Fibroblast of the conjunctiva (primary cell): ENCODE results near the gene UBE2H.

Experiments used
- DNase-seq: peaks from one replicate; pipeline ENCODE4 v3.0.0-alpha.2; 2010; ENCODE audit warnings: low read depth

UBE2H gene

DNA sequence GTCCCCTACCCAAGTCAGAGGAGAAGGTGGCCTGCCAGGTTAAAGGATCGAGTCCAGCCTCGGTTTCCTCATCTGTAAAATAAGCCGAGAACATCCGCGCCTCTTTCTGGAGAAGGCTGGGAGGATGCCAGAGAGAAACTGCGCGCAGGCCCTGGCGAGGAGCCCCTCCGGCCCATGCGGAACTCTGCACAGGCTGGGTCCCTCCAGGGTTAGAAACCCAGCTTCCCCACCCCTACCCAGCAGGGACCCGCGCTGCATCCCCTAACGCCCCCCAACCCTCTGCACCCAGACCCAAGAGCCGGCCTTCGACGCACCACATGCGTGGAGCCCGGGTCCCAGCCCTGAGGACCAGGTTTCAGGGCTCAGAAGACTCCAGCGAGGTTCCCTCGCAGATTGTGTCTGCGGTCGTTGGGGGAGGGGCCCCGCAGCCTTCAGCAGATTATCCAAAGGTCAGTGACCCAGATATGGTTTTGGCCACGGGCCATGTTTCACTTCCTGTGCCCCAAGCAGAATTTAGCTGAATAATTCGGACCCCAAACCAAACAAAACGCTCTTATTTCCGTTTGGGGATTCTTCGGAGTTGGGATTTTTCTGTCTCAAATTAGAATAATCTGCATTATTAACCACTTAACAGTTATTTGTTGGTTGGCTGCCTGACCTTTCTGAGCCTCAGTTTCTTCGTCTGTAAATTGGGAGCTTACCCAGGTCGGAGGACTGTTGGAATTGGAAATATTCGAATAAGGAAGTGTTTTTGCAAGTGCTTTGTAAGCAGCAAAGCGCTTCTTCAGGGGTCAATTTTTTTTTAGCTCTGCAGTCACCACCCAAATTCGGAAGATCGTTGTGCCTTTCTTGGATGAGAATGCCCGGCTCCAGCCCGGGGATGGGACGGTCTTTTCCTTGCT, 167.7 kb downstream of the UBE2H start:
- DNase-seq, result no peak

DNA sequence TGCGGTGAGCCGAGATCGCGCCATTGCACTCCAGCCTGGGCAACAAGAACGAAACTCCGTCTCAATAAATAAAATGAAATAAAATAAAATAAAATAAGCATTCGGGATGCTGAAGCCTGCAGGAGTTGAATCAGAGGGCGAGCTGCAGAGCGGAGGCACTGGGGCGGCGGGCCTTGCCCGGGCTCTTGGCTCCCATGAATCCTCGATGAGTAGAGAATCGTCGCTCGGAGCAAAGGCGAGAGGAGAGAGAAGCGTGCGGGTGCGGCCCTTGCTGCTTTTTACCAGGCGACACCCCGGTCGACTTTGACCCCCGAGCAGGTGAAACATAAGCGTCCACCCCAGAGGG, 168.3 kb downstream of the UBE2H start:
- no peak for DNase-seq

DNA sequence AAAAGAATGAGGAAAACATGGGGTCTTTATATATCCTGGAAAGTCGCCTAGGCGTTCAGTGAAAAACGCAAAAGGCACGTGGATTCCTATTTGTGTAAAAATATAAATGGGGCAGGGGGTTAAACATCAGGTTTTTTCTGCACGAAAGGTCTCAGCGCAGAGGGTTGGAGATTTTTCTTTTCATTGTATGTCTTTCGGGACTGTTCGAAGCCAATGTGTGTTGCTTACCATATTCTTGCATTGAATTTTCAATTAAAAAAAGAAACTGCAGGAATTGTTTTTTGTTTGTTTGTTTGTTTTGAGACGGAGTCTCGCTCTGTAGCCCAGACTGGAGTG, 169.2 kb downstream of the UBE2H start:
- no peak for DNase-seq

DNA sequence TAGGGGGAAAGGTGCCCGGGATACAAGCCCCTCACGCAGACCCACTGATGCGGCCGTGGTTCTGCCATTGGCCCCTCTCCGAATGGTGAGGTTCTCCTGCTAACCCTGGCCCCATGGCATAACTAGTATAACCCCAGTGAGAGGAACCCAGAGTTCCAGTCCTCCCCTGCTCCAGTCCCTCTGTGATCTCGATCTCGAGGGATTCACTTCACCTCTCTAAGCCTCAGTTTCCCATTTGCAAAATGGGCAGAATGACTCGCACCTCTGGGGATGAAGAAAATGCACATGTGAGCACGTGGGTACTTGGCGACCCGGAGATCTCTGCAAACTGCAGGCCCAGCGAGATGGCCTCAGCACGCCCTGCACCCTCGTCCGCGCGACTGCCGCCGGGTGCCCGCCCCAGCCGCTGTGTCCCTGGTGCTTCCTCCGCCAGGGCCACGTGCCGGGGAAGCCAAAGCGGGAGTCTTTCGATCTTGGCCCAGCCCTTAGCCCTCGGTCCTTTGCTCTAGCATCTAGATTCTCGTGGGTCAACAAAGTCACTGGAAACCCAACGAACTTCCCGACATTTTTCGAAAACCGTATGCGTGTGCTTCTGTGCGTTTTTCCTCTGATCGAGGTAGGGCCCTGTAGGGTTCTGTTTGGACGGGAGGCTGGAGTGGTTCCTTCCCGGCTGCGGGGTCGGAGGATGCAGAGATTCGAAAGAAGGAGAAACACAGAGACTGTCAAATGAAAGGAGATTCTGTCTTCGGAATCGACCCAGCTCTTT, 169.8 kb downstream of the UBE2H start:
- no peak for DNase-seq

DNA sequence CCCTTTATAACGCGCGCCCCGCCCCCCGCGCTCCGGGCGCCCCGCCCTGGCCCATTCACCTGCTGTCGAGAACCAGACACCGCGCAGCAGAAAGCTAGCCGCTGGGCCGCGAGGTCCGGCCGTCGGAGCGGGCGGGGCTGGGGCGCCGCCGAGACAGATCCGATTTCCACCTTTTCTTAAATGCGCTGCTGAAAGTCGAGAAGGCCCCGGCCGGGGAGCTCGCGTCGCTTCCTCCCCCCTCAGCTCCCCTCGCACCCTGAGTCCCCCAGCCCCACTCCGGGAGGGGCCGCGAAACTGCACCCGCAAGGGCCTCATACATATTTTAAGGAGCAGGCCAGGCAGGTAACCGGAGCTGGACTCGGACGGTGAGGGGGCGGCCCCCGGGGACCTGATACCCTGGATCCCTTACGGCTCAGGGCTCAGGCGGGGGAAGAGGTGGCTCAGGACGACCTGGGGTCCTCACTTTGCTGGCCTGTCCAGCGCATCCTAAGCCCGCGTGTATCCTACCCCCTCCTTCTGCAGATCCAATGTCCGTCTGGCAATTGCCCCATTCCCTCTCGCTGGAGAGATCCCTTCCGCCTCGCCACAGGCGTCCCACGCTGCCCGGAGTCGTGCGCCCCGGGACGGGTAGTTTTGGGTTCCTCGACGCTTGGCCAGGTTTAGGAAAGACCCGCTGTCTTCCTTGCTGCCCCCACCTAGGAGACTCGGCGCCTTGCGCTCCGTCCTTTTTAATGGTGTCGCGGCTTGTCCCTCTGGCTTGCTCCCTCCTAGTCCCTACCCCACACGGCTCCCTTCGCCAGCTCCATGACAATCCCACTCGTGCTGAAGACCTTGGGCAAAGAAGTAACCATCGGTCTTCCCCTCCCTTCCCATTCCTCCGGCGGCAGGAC, 170.6 kb downstream of the UBE2H start:
- DNase-seq, result no peak

DNA sequence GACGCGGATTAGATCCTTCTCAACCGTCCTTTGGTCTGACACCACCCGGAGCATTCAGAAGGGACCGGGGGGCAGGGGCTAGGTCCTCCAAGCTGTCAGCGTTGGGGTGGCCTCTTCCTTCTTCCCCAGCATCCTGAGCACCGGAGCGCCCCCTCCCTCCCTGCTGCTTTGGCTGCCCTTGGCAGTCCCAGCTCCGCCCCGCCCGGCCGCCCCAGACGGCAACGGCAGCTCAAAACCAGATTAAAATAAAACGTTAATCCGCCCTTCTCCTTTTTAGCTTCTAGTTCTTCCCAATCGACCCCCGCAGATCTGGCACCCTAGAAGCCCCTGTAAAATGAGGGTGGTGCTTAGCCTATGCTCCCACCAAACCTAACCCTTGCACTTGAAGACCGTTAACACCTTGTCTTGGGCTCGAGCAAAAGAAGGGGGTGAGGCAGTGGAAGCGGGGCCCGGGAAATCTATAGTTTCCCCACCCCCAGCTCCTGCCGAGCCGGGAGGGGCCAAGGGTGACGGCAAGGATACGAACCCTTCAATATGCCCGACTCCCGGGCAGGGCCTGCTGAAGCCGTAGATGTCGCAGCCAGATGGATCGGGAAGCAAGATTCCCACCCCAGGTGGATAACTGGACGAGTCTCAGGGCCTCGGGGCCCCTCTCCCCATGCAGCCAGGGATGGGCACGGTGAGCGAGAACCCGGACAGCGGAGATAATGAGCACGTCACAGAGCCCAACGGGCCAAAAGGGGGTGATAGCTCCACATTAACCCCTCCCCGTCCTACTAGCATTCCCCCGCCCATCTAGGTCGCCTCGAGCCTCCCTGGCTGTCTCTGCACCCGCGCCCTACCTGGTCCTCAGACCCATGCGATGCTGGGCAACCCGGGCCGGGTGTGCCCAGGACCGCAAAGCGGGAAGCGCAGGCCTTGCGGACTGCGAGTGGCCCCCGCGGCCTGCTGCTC, 171.5 kb downstream of the UBE2H start:
- DNase-seq, result no peak
